Esophagus muscularis mucosa (tissue), 4 donors: Measurements from ENCODE around the gene RSPO3. TPM values are rescaled to one million over a fixed set of nuclear protein-coding genes. Genes with fewer than 3 reads are reported as not detected.
A peak's percentile ranks its signal among the peaks of the same experiment; 100 is the strongest.

Source experiments
- DNase-seq: peaks from one replicate; pipeline ENCODE4 v3.0.0-alpha.2; 2017; ENCODE audit errors: extremely low spot score
- H3K27ac ChIP-seq, 4 donors: fragments of 200-600 bp; sonication (generic); replicated peaks in 1 of 4; 1 replicate in 3 of 4; 2 replicates in 1 of 4; pipeline ENCODE4 v1.5.1; 2016 to 2019; ENCODE audit warnings: mild to moderate bottlenecking in 1 of 4
- H3K27me3 ChIP-seq, 4 donors: fragments of 200-600 bp; sonication (generic); one replicate each; pipeline versions ENCODE4 v1.5.1 to v1.6.0; 2016 to 2019
- H3K36me3 ChIP-seq, 4 donors: fragments of 200-600 bp; sonication (generic); one replicate each; pipeline ENCODE4 v1.5.1; 2016 to 2019
- H3K4me1 ChIP-seq, 4 donors: fragments of 200-600 bp; sonication (generic); one replicate each; pipeline ENCODE4 v1.5.1; 2016 to 2019
- H3K4me3 ChIP-seq, 4 donors: fragments of 200-600 bp; sonication (generic); 1 replicate in 2 of 4; 2 replicates in 2 of 4; pipeline ENCODE4 v1.5.1; 2016 to 2019; ENCODE audit warnings: mild to moderate bottlenecking in 4 of 4, moderate library complexity in 1 of 4
- H3K9me3 ChIP-seq, 4 donors: fragments of 200-600 bp; sonication (generic); 1 replicate in 3 of 4; 2 replicates in 1 of 4; pipeline ENCODE4 v1.5.1; 2016 to 2019
- CTCF ChIP-seq, 3 experiments: fragments of 200-600 bp in 2 of 3; fragments of 450-650 bp in 1 of 3; sonication (generic) in 2 of 3; IDR thresholded peaks; one replicate each; pipeline ENCODE4 v1.5.1; 2017 to 2019; ENCODE audit warnings: antibody characterized with exemption in 3 of 3, mild to moderate bottlenecking in 2 of 3, moderate library complexity in 1 of 3
- EP300 ChIP-seq: sonication (generic); formaldehyde crosslinking; IDR thresholded peaks from one replicate; pipeline ENCODE4 v1.6.1; 2017; ENCODE audit warnings: antibody characterized with exemption
- POLR2A ChIP-seq: fragments of 450-650 bp; IDR thresholded peaks from one replicate; pipeline ENCODE4 v1.6.1; 2017; ENCODE audit warnings: antibody characterized with exemption, moderate library complexity, mild to moderate bottlenecking, low read depth
- POLR2AphosphoS5 ChIP-seq, 2 donors: sonication (generic); formaldehyde crosslinking; IDR thresholded peaks; one replicate each; pipeline ENCODE4 v1.6.1; 2017; ENCODE audit warnings: antibody characterized with exemption in 2 of 2
- WGBS: methylation state at CpG from one replicate; pipeline ENCODE4 v1.1.5; 2018; 5-methylcytosine and 5-hydroxymethylcytosine counted together
- intact Hi-C: fragments of 100-400 bp; cut with DNase I; formaldehyde crosslinking; loops from one replicate; pipeline ENCODE4 v1.15.1; 2023
- total RNA-seq, 4 donors: library from RNA; depleted of rRNA; stranded (reverse); fragments of >200 nt; gene quantifications; one replicate each; pipeline versions ENCODE4 v1.1.0 to v1.2.1, GENCODE V29; 2016

RSPO3 gene
- total RNA-seq, 4 donors from 2014 or later, result 32.0 to 123 (median 47.7) TPM

DNA sequence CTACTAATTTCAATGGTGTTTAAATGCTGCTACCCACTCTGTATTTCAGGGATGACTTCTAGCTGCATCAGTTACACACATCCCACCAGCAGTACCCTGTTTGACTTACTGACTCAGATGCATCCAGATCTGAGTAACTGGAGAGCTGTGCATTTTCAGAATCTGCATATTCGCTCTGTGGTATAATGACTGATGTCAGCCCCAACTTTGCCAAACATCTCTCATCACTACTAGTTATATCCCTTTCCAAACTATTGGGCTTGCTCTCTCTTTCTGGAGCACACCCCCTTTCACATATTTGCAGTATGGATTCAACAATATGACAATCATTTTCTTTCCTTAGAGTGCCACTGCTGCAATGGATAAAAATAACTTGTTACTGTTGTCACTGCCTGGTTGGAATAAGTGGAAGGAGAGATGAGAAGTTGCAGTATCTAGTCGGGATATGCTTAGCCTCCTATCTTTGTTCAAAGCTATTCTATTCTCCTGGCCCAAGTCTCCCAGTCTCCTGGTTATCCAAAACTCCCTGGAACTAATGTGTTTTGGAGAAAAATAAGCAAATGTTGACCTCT, 3.3 kb upstream of the RSPO3 start:
- 37% methylated on average over 2 of the region's 2 CpGs for WGBS
- H3K36me3 ChIP-seq, result no peaks in the 10 kb centered on the region
- peaks cover 0 to 11% (median 2%) of the 10 kb centered on the region in 4 donors for H3K27me3 ChIP-seq
- H3K27ac ChIP-seq, result peak overlapping the region; percentile 16 to 92 (median 48)
- intact Hi-C loops, result loop anchor here (5.0 to 10.0 kb wide), 2 partner anchors 450 to 778 kb away; no protein-coding TSS in a partner anchor
- peaks cover 15 to 60% (median 53%) of the 10 kb centered on the region in 4 donors for H3K4me1 ChIP-seq
- H3K9me3 ChIP-seq, result no peaks in the 10 kb centered on the region
- TF ChIP-seq CTCF (IDR thresholded peaks at IDR 0.05), result no peak
- TF ChIP-seq POLR2AphosphoS5 (IDR thresholded peaks at IDR 0.05), result no peak
- TF ChIP-seq EP300, result no peak
- no peak for TF ChIP-seq POLR2A
- no peak for DNase-seq
- no peak overlapping the region for H3K4me3 ChIP-seq

- Histone ChIP-seq H3K4me1 (peaks cover 21 to 66% (median 58%) of the 10 kb centered on the region in 4 donors), H3K36me3 (no peaks in the 10 kb centered on the region), H3K4me3 (no peak overlapping the region), H3K9me3 (no peaks in the 10 kb centered on the region), H3K27ac (peak overlapping the region; percentile 16 to 92 (median 48)), H3K27me3 (peaks cover 0 to 17% (median 2%) of the 10 kb centered on the region in 4 donors)
- no peak for TF ChIP-seq POLR2A
- TF ChIP-seq POLR2AphosphoS5 (IDR thresholded peaks at IDR 0.05), result no peak
- TF ChIP-seq CTCF (IDR thresholded peaks at IDR 0.05), result no peak
- TF ChIP-seq EP300, result no peak
- no peak for DNase-seq
- intact Hi-C loops, result loop anchor here (5.0 to 10.0 kb wide), 2 partner anchors 451 to 778 kb away; no protein-coding TSS in a partner anchor
- 52% methylated on average over 3 of the region's 3 CpGs for WGBS
Measured at GRCh38 chr6:127115746-127116145, 2.7 kb upstream of the RSPO3 start.

DNA sequence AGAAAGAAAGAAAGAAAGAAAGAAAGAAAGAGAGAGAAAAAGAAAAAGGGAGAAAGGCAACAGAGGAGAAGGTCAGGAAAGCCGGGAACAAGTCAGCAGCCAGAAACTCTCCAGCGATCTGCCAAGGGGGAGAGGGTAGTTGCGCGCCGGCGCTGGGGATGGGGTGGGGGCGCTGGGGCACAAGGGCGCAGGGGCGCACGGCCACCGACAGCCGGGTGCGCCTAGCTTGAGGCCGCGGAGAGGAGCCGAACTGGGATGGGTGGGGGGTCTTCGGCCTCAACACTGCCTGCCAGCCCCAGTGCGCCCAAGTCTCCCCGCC, 533 bp upstream of the RSPO3 start:
- H3K27me3 ChIP-seq, result peaks cover 0 to 22% (median 2%) of the 10 kb centered on the region in 4 donors
- intact Hi-C loops, result loop anchor here (5.0 to 10.0 kb wide), 2 partner anchors 453 to 781 kb away; no protein-coding TSS in a partner anchor
- H3K4me3 ChIP-seq, result peak overlapping the region; percentile 79 to 93 (median 86)
- DNase-seq, result no peak
- TF ChIP-seq EP300 (no peak), POLR2AphosphoS5 (IDR thresholded peaks at IDR 0.05) (no peak), POLR2A (no peak), CTCF (IDR thresholded peaks at IDR 0.05) (no peak)
- H3K9me3 ChIP-seq, result no peaks in the 10 kb centered on the region
- H3K36me3 ChIP-seq, result no peaks in the 10 kb centered on the region
- H3K4me1 ChIP-seq, result peaks cover 25 to 76% (median 71%) of the 10 kb centered on the region in 4 donors
- WGBS, result 0% methylated on average over 11 of the region's 19 CpGs
- peak overlapping the region; percentile 88 to 92 (median 88) for H3K27ac ChIP-seq

DNA sequence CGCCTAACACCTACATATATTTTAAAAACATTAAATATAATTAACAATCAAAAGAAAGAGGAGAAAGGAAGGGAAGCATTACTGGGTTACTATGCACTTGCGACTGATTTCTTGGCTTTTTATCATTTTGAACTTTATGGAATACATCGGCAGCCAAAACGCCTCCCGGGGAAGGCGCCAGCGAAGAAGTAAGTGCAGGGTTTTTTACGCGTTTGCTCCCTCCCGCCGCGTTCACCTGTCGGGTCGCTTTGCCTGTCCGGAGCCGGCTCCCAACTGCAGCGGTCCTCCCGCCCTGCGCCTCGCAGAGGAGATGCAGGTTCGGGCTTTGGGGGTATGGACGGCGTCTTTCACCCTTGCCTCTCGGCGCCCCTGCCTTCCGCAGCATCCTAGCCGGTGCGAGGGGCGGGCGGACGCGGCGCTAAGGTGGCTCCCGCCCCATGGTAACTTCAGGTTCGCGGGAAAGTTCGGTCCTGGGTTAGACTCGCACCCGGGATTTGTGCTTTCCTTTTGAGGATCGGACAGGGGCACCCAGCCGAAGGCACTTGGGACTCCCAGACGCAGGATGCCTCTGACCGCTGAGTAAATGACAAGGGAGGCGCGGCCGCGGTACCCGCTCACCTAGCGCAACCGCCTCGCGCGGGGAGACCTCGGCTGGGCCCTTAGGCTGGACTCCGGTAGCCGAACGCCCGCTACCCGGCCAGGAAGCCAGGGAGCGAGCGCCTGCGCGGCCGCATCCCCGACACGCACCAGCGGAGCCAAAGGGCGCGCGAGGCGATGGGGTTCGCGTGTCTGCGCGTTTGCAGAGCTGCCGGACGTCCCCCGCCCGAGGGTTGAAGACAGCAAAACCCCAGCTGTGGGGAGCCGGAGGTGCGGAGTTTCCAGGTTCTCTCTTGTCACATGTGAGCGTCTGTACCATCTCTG, 891 bp downstream of the RSPO3 start:
- Histone ChIP-seq H3K27ac (peak overlapping the region; percentile 88 to 92 (median 88)), H3K27me3 (peaks cover 0 to 22% (median 2%) of the 10 kb centered on the region in 4 donors), H3K9me3 (no peaks in the 10 kb centered on the region), H3K4me3 (peak overlapping the region; percentile 79 to 93 (median 86)), H3K4me1 (peaks cover 25 to 79% (median 68%) of the 10 kb centered on the region in 4 donors), H3K36me3 (no peaks in the 10 kb centered on the region)
- intact Hi-C loops, result loop anchor here (5.0 to 10.0 kb wide), 6 partner anchors 317 to 1125 kb away; no protein-coding TSS in a partner anchor
- DNase-seq, result no peak
- TF ChIP-seq POLR2A (no peak), CTCF (IDR thresholded peaks at IDR 0.05) (no peak), POLR2AphosphoS5 (IDR thresholded peaks at IDR 0.05) (no peak), EP300 (no peak)
- 2% methylated on average over 55 of the region's 82 CpGs for WGBS
